Stimulated activated CD8-positive, alpha-beta memory T cell treated with anti-CD3 and anti-CD28 coated beads, Interleukin-15, amount 100 ng/mL, for 4 hours (primary cell): ENCODE data around the gene PAX8.

Source experiments
- DNase-seq, 2 donors: peaks; one replicate each; pipeline ENCODE4 v3.0.0-alpha.2; 2020; ENCODE audit warnings: low read depth in 2 of 2

The PAX8 gene

GRCh38 chr2:113220970-113221708 is 57.6 kb downstream of the PAX8 start:
- DNase-seq, result no peak

- DNase-seq, result no peak
Observed at GRCh38 chr2:113219889-113220641, 58.7 kb downstream of the PAX8 start.

- DNase-seq, result no peak
Observed at GRCh38 chr2:113219525-113219888, 59.2 kb downstream of the PAX8 start.

- no peak for DNase-seq
Observed at GRCh38 chr2:113219092-113219441, 59.7 kb downstream of the PAX8 start.

GRCh38 chr2:113218283-113219091 is 60.2 kb downstream of the PAX8 start:
- DNase-seq, result no peak

- DNase-seq, result no peak
Observed at GRCh38 chr2:113217455-113218282, 61.1 kb downstream of the PAX8 start.

- DNase-seq, result no peak
Observed at GRCh38 chr2:113216891-113217454, 61.7 kb downstream of the PAX8 start.

GRCh38 chr2:113216321-113216720 is 62.4 kb downstream of the PAX8 start:
- no peak for DNase-seq

- DNase-seq, result no peak
Observed at GRCh38 chr2:113215056-113215455, 63.7 kb downstream of the PAX8 start.

GRCh38 chr2:113214141-113214540 is 64.6 kb downstream of the PAX8 start:
- DNase-seq, result no peak

GRCh38 chr2:113213061-113213930 is 65.4 kb downstream of the PAX8 start:
- DNase-seq, result no peak

- DNase-seq, result no peak
Observed at GRCh38 chr2:113212245-113213060, 66.3 kb downstream of the PAX8 start.

- no peak for DNase-seq
Observed at GRCh38 chr2:113211226-113212105, 67.3 kb downstream of the PAX8 start.

GRCh38 chr2:113209646-113210171 is 69.0 kb downstream of the PAX8 start:
- no peak for DNase-seq

- DNase-seq, result no peak
Observed at GRCh38 chr2:113209011-113209645, 69.6 kb downstream of the PAX8 start.

GRCh38 chr2:113208396-113208795 is 70.3 kb downstream of the PAX8 start:
- DNase-seq, result no peak

GRCh38 chr2:113207021-113207420 is 71.7 kb downstream of the PAX8 start:
- DNase-seq, result no peak

- no peak for DNase-seq
Observed at GRCh38 chr2:113206251-113206650, 72.5 kb downstream of the PAX8 start.
